GM18873 (cell line): ENCODE measurements around the gene APOBEC3F.
"Not testable (repeated sequence)": the region's sequence is repeated elsewhere in the genome, so short reads cannot be mapped to it uniquely, and the experiment has no call there.

Source experiments
- ATAC-seq: cut with Tn5 transposase; IDR thresholded peaks from one replicate; pipeline ENCODE4 v1.9.1; 2021; ENCODE audit warnings: mild to moderate bottlenecking, moderate library complexity, moderate number of reproducible peaks; ENCODE audit not compliant: unreplicated experiment, low FRiP score

APOBEC3F gene

GRCh38 chr22:39026509-39027150, 14.0 kb upstream of the APOBEC3F start:
- no peak for ATAC-seq

GRCh38 chr22:39027717-39028116, 12.9 kb upstream of the APOBEC3F start:
- no peak for ATAC-seq

- no peak for ATAC-seq
Observed at GRCh38 chr22:39028281-39028680, 12.4 kb upstream of the APOBEC3F start.

GRCh38 chr22:39029227-39029626, 11.4 kb upstream of the APOBEC3F start:
- no peak for ATAC-seq

- no peak for ATAC-seq
Observed at GRCh38 chr22:39030705-39031104, 10.0 kb upstream of the APOBEC3F start.

GRCh38 chr22:39031434-39032295, 9.0 kb upstream of the APOBEC3F start:
- ATAC-seq: not testable (repeated sequence)

GRCh38 chr22:39037071-39037470, 3.6 kb upstream of the APOBEC3F start:
- ATAC-seq: not testable (repeated sequence)

- ATAC-seq: no peak
Observed at GRCh38 chr22:39039306-39040126, 1.1 kb upstream of the APOBEC3F start.

- not testable (repeated sequence) for ATAC-seq
Observed at GRCh38 chr22:39040155-39040537, 518 bp upstream of the APOBEC3F start.

- ATAC-seq: no peak
Observed at GRCh38 chr22:39041908-39042307, 1.2 kb downstream of the APOBEC3F start.

- not testable (repeated sequence) for ATAC-seq
Observed at GRCh38 chr22:39043063-39043462, 2.4 kb downstream of the APOBEC3F start.

- not testable (repeated sequence) for ATAC-seq
Observed at GRCh38 chr22:39045136-39045535, 4.5 kb downstream of the APOBEC3F start.

- not testable (repeated sequence) for ATAC-seq
Observed at GRCh38 chr22:39049486-39049885, 8.8 kb downstream of the APOBEC3F start.

- ATAC-seq: not testable (repeated sequence)
Observed at GRCh38 chr22:39051844-39052495, 11.3 kb downstream of the APOBEC3F start.

GRCh38 chr22:39055658-39056057, 15.0 kb downstream of the APOBEC3F start:
- no peak for ATAC-seq

GRCh38 chr22:39061290-39061689, 20.6 kb downstream of the APOBEC3F start:
- not testable (repeated sequence) for ATAC-seq

GRCh38 chr22:39061951-39062350, 21.3 kb downstream of the APOBEC3F start:
- ATAC-seq: not testable (repeated sequence)

GRCh38 chr22:39063904-39064303, 23.2 kb downstream of the APOBEC3F start:
- ATAC-seq: not testable (repeated sequence)

GRCh38 chr22:39066442-39067276, 26.0 kb downstream of the APOBEC3F start:
- not testable (repeated sequence) for ATAC-seq
